ENCODE data around the gene PARD6G.

DNA sequence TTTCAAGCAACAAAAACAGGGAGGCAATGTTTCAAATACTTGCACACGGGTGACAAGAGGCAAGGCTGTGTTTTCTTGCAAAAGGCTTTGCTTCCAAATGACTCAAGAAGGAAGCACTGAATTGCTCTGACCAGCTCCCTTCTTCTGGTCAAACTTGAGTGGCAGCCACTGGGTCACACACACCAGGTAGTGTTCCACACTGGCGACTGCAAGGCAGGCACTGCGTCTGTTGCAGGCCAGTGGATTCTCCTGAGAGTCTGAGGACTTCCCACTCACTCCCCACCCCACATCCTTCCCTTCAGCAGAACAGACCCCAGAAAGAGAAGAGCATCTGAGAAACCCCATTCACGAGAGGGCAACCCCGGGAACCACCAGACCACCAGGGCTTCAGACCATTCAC lies 19.8 kb downstream of the PARD6G start:
- TF ChIP-seq POLR2A (IDR thresholded peaks at IDR 0.05) = no peak
- TF ChIP-seq, protein P1, sequence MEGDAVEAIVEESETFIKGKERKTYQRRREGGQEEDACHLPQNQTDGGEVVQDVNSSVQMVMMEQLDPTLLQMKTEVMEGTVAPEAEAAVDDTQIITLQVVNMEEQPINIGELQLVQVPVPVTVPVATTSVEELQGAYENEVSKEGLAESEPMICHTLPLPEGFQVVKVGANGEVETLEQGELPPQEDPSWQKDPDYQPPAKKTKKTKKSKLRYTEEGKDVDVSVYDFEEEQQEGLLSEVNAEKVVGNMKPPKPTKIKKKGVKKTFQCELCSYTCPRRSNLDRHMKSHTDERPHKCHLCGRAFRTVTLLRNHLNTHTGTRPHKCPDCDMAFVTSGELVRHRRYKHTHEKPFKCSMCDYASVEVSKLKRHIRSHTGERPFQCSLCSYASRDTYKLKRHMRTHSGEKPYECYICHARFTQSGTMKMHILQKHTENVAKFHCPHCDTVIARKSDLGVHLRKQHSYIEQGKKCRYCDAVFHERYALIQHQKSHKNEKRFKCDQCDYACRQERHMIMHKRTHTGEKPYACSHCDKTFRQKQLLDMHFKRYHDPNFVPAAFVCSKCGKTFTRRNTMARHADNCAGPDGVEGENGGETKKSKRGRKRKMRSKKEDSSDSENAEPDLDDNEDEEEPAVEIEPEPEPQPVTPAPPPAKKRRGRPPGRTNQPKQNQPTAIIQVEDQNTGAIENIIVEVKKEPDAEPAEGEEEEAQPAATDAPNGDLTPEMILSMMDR (IDR thresholded peaks at IDR 0.05) = no peak
